ENCODE results near the gene ZBTB12.

DNA sequence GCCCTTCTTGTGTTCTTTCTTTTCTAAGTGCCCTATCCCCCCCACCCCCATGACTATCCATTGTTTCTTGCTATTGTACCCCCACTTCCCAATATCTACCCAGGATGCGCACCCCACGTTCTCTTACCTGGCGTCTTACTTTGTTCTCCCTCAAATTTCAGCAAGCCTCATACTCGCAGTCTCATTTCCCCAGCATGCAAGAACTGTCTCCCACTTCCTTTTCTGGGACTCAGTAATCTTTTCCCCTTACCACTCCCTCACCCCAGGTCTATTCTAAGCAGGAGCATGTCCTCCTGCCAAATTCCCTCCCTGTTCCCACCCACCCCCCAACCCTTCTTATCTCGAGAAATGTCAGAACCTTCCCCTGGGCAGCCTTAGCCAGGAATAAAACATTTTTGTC lies 2.7 kb downstream of the ZBTB12 start:
- TF ChIP-seq, protein P1, sequence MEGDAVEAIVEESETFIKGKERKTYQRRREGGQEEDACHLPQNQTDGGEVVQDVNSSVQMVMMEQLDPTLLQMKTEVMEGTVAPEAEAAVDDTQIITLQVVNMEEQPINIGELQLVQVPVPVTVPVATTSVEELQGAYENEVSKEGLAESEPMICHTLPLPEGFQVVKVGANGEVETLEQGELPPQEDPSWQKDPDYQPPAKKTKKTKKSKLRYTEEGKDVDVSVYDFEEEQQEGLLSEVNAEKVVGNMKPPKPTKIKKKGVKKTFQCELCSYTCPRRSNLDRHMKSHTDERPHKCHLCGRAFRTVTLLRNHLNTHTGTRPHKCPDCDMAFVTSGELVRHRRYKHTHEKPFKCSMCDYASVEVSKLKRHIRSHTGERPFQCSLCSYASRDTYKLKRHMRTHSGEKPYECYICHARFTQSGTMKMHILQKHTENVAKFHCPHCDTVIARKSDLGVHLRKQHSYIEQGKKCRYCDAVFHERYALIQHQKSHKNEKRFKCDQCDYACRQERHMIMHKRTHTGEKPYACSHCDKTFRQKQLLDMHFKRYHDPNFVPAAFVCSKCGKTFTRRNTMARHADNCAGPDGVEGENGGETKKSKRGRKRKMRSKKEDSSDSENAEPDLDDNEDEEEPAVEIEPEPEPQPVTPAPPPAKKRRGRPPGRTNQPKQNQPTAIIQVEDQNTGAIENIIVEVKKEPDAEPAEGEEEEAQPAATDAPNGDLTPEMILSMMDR (tag by site-specific recombination; IDR thresholded peaks at IDR 0.05): no peak
- TF ChIP-seq, protein P2, sequence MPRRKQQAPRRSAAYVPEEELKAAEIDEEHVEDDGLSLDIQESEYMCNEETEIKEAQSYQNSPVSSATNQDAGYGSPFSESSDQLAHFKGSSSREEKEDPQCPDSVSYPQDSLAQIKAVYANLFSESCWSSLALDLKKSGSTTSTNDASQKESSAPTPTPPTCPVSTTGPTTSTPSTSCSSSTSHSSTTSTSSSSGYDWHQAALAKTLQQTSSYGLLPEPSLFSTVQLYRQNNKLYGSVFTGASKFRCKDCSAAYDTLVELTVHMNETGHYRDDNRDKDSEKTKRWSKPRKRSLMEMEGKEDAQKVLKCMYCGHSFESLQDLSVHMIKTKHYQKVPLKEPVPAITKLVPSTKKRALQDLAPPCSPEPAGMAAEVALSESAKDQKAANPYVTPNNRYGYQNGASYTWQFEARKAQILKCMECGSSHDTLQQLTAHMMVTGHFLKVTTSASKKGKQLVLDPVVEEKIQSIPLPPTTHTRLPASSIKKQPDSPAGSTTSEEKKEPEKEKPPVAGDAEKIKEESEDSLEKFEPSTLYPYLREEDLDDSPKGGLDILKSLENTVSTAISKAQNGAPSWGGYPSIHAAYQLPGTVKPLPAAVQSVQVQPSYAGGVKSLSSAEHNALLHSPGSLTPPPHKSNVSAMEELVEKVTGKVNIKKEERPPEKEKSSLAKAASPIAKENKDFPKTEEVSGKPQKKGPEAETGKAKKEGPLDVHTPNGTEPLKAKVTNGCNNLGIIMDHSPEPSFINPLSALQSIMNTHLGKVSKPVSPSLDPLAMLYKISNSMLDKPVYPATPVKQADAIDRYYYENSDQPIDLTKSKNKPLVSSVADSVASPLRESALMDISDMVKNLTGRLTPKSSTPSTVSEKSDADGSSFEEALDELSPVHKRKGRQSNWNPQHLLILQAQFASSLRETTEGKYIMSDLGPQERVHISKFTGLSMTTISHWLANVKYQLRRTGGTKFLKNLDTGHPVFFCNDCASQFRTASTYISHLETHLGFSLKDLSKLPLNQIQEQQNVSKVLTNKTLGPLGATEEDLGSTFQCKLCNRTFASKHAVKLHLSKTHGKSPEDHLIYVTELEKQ (tag by site-specific recombination; IDR thresholded peaks at IDR 0.05; ENCODE audit: borderline replicate concordance): no peak
- no peak for TF ChIP-seq ZNF423 (tag by site-specific recombination; IDR thresholded peaks at IDR 0.05)
- TF ChIP-seq, protein P3, sequence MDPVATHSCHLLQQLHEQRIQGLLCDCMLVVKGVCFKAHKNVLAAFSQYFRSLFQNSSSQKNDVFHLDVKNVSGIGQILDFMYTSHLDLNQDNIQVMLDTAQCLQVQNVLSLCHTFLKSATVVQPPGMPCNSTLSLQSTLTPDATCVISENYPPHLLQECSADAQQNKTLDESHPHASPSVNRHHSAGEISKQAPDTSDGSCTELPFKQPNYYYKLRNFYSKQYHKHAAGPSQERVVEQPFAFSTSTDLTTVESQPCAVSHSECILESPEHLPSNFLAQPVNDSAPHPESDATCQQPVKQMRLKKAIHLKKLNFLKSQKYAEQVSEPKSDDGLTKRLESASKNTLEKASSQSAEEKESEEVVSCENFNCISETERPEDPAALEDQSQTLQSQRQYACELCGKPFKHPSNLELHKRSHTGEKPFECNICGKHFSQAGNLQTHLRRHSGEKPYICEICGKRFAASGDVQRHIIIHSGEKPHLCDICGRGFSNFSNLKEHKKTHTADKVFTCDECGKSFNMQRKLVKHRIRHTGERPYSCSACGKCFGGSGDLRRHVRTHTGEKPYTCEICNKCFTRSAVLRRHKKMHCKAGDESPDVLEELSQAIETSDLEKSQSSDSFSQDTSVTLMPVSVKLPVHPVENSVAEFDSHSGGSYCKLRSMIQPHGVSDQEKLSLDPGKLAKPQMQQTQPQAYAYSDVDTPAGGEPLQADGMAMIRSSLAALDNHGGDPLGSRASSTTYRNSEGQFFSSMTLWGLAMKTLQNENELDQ (tag by site-specific recombination; IDR thresholded peaks at IDR 0.05; ENCODE audit: low read depth): no peak
- no peak for TF ChIP-seq ZNF121 (tag by site-specific recombination; IDR thresholded peaks at IDR 0.05)
